Lung microvascular endothelial cell (primary cell): ENCODE results near the gene SPINK14. TPM values are rescaled to one million over a fixed set of nuclear protein-coding genes. Genes with fewer than 3 reads are reported as not detected.

Experiments used
- DNase-seq, 2 donors: peaks; one replicate each; pipeline versions ENCODE4 v3.0.0 to v3.0.0-alpha.2; 2010; ENCODE audit warnings: low read depth in 2 of 2
- total RNA-seq: library from RNA; depleted of rRNA; stranded (reverse); fragments of >200 nt; gene quantifications from 2 replicates; pipeline ENCODE4 v1.2.1, GENCODE V29; 2014

SPINK14 gene
- total RNA-seq, 1 donor from 2014 or later, result not detected

DNA sequence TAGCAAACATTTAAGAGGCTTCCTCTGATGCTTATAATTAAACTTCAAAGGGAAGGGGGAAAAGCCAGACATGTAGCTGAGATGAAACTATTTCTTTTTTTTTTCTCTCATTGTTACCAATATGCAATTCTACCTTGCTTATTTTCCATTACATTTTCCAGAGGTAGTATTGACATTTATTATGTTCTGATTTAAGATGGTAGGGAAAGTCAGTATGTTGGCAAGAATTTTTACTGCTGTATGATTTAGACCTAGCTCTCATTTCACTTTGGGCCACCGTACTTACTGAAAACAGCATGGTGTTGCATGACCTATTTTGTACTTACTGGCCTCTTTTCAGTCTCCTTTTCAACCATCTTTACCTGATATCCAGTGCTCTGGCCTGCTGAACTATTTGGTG, 24.9 kb downstream of the SPINK14 start:
- no peak for DNase-seq

DNA sequence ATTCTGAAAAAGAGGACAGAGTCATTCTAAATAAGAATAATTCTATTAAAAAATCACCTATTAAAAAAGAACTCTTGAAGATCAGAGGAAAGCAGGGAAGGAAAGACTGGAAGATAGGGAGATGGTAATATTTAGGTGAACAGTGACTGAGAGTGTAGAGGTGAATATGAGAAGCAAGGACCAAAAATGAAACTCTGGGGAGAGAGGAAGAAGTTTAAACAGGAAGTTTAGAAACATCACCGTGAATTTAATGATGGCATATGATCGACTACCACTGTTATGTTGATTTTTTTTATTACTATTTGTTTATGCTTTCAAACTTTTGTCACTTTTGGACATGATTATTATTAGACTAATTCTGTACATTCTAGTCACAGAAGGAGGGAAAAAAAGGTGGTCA, 32.8 kb downstream of the SPINK14 start:
- DNase-seq, result no peak

DNA sequence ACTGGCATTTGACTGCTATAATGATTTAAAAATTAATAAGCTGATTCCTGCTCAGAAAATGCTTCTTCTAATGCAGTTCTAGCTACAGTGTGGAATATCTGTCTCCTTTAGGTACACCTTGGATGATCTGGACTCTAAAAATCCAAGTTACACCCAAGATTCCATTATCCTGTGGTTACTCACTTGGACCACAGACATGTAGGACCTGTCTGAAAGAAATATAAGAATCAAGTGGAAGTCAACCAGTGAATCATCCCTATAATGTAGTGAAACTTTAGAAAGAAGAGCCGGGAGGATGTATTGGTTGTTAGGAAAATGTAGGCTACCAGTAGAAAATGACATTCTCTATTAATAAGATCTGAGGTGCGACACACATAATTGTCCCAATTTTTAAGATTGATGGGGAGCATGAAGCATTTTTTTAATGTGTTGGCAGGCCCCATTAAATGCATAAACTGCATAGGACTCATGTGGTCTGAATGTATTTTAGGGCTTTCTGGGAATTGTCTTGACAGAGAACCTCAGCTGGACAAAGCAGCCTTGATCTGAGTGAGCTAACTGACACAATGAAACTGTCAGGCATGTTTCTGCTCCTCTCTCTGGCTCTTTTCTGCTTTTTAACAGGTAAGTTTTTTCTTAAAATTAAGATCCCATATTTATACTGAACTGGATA, 34.3 kb downstream of the SPINK14 start, which contains the start of gene SPINK6:
TSS of gene SPINK6 (plus strand) at position 512 of the 673 bp plus-strand sequence. CDS start at position 567, 55 bp downstream.
- no peak for DNase-seq

DNA sequence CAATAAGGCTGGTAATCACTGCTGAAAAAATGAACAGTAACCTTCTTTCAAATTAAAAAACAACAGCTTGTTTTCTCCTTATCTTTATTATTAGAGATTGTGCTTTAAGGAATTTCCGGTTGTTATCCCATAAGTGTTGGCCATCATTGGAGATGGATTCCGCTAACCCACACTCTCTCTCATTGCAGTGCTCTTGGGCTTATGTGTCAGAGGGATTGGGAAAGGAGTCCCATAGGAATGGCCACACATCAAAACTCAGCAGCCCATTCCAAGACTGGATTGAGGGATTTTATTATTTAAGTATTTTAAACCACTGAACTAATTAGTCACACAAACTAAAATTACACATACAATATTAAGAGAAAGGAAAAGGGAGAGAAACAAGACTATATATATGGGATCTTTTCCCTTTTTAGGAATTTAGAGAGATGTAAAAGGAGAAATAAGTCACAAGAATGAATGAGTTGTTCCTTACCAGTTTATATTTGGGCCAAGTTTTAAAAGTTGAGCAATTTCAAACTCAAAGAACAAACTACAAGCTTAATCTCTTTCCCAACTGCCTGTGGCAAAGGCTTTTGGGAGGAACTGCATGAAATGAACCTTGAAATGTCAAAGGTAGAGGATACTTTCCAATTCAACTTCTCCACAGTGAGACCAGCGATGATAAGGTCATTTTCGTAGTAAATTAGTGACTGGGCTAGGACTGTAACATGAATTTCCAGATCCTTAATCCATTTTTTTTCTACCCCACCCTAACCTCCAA, 36.9 kb downstream of the SPINK14 start:
- DNase-seq, result no peak

DNA sequence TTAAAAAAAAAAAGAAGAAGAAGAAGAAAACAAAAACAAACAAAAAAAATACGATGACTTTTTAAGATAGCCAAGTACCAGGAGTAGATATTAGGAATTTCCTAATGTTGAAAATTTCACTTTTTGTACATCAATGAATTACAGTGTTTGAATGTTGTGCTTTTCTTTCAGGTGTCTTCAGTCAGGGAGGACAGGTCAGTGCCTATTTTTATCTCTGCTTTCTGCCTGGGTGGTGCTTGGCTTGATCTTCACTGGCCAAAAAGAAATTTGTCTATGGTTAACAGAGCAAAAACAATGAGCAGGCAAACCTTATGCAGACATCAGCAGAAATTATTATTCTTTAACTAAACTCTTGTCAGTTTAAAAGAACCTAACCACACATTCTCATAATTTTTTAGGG, 37.5 kb downstream of the SPINK14 start:
- no peak for DNase-seq

DNA sequence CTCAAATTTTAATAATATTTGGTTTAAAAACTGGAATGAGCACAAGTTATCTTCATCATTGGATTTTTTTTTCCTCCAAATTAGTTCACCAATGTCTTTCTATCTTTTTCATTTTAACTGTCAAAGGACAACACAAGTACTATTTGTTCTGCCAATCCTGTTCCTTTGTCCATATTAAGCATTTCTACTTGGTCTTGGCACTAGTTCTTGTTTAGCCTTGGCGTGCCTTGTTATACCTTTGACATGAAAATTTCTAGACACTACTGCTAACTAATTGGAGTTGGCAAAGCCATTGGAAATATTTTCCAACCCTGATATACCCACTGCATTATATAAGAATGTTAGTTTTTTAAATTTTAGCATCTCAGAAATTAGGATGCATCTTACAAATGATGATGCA, 38.3 kb downstream of the SPINK14 start:
- DNase-seq, result no peak

DNA sequence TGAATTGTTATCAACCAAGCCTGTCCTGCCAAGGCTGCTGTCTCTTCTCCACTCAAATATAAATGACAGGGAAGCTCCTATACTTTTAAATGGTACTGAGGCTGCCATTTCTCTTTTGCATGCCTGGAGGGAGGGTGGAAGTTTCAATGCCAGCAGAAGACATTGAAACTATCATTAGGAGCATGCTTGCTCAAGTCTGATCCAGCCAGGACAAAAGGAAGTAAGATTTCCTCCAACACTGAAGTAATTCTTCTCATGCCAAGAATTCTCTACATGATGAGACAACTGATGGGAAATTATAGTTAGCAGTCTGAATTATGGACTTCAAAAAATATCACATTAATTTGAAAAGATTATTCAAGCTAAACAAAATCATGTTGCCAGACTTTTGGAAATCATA, 39.9 kb downstream of the SPINK14 start:
- peak in 1 of 2 donors; percentile 1 for DNase-seq

DNA sequence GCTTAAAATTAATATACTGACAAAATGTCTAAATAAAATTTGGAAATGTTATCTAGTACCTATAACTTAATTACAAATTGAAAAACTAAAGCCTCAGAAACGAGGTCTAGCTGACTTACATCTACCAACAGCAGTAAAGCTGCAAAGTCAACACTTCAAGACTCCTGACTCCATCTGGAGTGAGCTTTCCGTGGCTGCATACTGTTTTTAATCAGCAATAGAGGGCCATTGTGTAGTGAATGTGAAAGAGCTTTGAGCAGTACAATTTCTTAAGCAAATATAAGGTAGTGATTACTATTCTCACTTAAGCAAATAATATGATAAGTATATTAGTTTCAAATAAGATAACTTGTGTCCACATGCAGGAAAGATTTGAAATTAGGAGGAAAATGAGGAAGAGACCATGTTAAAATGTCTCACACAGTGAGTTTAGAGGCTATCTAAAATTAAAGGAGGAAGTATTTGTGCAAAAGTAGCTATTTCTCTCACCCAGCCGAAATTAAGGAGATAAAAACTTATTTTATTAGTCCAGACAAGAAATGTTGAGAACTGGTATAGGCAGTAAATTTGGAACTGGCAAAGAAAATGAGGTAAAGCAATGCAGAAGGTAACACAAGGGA, 40.9 kb downstream of the SPINK14 start:
- DNase-seq, result no peak

DNA sequence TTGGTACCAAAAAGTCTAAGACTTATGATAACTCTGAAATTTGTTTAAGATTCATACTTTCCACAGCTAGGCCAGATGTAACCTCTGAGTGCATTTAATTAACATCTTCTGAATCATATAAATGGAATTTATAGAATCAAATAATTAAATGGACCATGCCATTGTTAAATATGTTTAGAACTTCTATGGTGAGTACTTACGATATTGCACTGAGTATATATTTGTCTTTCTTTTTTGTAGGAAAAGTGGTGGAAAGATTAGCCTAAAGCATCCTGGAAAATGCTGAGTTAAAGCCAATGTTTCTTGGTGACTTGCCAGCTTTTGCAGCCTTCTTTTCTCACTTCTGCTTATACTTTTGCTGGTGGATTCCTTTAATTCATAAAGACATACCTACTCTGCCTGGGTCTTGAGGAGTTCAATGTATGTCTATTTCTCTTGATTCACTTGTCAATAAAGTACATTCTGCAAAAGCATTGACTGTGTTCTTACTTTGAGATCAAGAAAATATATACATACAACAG, 46.4 kb downstream of the SPINK14 start:
- peak in 1 of 2 donors; percentile 1 for DNase-seq

DNA sequence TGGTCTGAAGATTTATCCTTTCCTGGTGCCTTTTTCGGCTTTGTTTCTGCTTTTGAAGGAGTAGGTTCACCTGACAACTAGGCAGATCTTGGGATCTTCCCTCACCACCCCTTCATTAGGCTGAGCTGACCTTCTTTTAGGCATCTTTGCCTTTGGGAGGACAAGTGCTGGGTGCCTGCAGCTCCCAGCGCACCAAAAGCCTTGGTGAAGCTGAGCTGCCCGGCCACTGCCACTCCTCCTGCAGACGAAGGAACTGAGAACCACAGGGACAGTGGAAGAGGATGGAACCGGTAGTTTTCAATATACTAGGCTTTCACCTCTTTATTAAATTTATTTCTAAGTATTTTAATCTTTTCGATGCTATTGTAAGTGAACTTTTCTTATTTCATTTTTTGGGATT, 53.2 kb downstream of the SPINK14 start:
- no peak for DNase-seq

DNA sequence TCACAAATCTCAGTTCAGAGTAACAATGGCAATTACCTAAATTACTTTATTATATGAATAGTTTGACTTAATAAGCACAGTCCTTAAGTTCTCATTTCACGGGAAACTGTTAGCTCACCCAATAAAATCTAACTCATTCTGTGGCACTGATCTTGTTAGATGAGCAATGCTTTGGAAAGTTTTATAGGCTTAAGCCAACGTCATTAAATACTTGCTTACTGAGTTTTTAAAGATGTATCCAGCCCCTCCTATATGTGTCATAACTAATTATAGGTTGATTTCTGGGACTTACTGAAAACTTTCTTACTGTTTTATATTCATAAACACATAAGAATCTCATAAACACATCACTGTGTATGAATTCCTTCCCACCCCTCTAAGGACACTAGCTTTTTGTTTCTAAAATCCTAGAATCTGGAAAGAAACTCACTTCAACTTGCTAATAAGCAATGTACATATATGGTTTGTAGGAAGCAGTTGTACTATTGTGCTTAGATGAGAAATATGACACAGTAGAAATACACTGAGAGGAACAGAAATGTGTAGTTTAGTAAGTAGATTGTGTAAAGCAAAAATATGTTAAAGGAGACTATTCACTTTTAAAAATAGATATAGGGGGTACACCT, 55.9 kb downstream of the SPINK14 start:
- no peak for DNase-seq

Other genes with a start within 250 kb of the SPINK14 start
- 0.22 TPM in 1 of 2 replicates, not detected in the other for gene SPINK5, start 104.6 kb upstream of the SPINK14 start, total RNA-seq
- not detected in 2 replicates for gene SPINK6, start 34.5 kb downstream of the SPINK14 start, total RNA-seq
- not detected in 2 replicates for gene MARCOL, start 70.0 kb downstream of the SPINK14 start, total RNA-seq
- not detected in 2 replicates for gene SPINK13, start 100.2 kb downstream of the SPINK14 start, total RNA-seq
- not detected in 2 replicates for gene SPINK7, start 143.9 kb downstream of the SPINK14 start, total RNA-seq
- not detected in 2 replicates for gene SPINK9, start 167.0 kb downstream of the SPINK14 start, total RNA-seq
- gene FBXO38, start 215.4 kb downstream of the SPINK14 start, total RNA-seq, result 33.1 and 55.2 TPM in 2 replicates